HepG2 (cell line): ENCODE measurements around the gene UTRN. TPM values are rescaled to one million over a fixed set of nuclear protein-coding genes. Genes with fewer than 3 reads are reported as not detected.

Experiments used
- ATAC-seq: fragments of 200-7000 bp; cut with Tn5 transposase; 3 replicates; pipeline ENCODE4 v1.9.1; 2020; ENCODE audit warnings: mild to moderate bottlenecking, moderate library complexity
- BruUV-seq: library from RNA; stranded (reverse); fragments of 400-500 nt; replicated peaks from 2 replicates; lab custom pipeline; 2021; lab: Mats Ljungman, UMichigan
- CTCF ChIA-PET: fragments of 300-600 bp; formaldehyde crosslinking; extraction: SDS; loops from one replicate; lab custom pipeline; 2021; ENCODE audit warnings: low total read pairs, inconsistent platforms, low intra/inter-chr PET ratio; lab: Yijun Ruan, JAX
- POLR2A ChIA-PET: fragments of 350-600 bp; sonication (Branson Sonifier 250); formaldehyde crosslinking; loops from one replicate; lab custom pipeline; 2020; ENCODE audit warnings: antibody characterized with exemption, inconsistent platforms; lab: Yijun Ruan, JAX
- DNase-seq: peaks from one replicate; pipeline ENCODE4 v3.0.0-alpha.2; 2015; ENCODE audit warnings: low spot score
- FAIRE-seq: peaks from 3 replicates; lab custom pipeline; 2011; peaks lifted over from hg19 to GRCh38; lab: Jason Lieb, UNC
- H2AFZ ChIP-seq: one replicate; pipeline ENCODE4 v1.6.1; 2011; ENCODE audit warnings: low read length, inconsistent platforms
- H3K27ac ChIP-seq: fragments of 300-600 bp; 3 replicates; pipeline ENCODE4 v1.8.0; 2011; ENCODE audit warnings: mixed run types, mild to moderate bottlenecking, mixed read lengths, low read length, inconsistent platforms; ENCODE audit not compliant: insufficient read depth; ENCODE audit errors: extremely low read length
- H3K27me3 ChIP-seq, 2 experiments: fragments of 200-600 bp in 1 of 2; 2 replicates in 1 of 2; 3 replicates in 1 of 2; pipeline versions ENCODE4 v1.6.0 to v1.8.0; 2011; ENCODE audit warnings: low read length in 2 of 2, mild to moderate bottlenecking in 2 of 2, moderate library complexity in 2 of 2, inconsistent platforms in 1 of 2; ENCODE audit not compliant: insufficient read depth in 2 of 2, control insufficient read depth in 1 of 2
- H3K36me3 ChIP-seq, 2 experiments: fragments of 200-600 bp in 1 of 2; replicated peaks in 1 of 2; 2 replicates in 1 of 2; 3 replicates in 1 of 2; pipeline versions ENCODE4 v1.5.1 to v1.8.0; 2011; ENCODE audit warnings: low read length in 2 of 2, inconsistent platforms in 1 of 2; ENCODE audit not compliant: insufficient read depth in 2 of 2, control insufficient read depth in 1 of 2
- H3K4me1 ChIP-seq: 2 replicates; pipeline ENCODE4 v1.5.1; 2012; ENCODE audit warnings: low read length, inconsistent platforms; ENCODE audit not compliant: insufficient read depth
- H3K4me2 ChIP-seq: 2 replicates; pipeline ENCODE4 v1.6.0; 2011; ENCODE audit warnings: low read depth, low read length, inconsistent platforms
- H3K4me3 ChIP-seq, 3 experiments: fragments of 200-600 bp in 1 of 3; sonication (generic), shearing (Covaris generic) in 1 of 3; replicated peaks in 1 of 3; 2 replicates each; pipeline ENCODE4 v1.5.1; 2011 to 2016; ENCODE audit warnings: low read length in 3 of 3, inconsistent platforms in 2 of 3, low read depth in 2 of 3, mild to moderate bottlenecking in 2 of 3, control low read depth in 1 of 3, mixed read lengths in 1 of 3; ENCODE audit not compliant: insufficient read depth in 1 of 3
- H3K79me2 ChIP-seq: one replicate; pipeline ENCODE4 v1.6.1; 2011; ENCODE audit warnings: low read length, inconsistent platforms; ENCODE audit not compliant: insufficient read depth
- H3K9ac ChIP-seq: 2 replicates; pipeline ENCODE4 v1.6.0; 2011; ENCODE audit warnings: mild to moderate bottlenecking, low read depth, low read length, inconsistent platforms; ENCODE audit not compliant: insufficient read depth
- H3K9me3 ChIP-seq: 2 replicates; pipeline ENCODE4 v1.5.1; 2012; ENCODE audit warnings: mild to moderate bottlenecking, low read length
- H4K20me1 ChIP-seq: 2 replicates; pipeline ENCODE4 v1.6.0; 2011; ENCODE audit warnings: inconsistent platforms, mild to moderate bottlenecking, low read length, moderate library complexity; ENCODE audit not compliant: insufficient read depth
- HMG20A ChIP-seq: IDR thresholded peaks from 2 replicates; pipeline ENCODE4 v1.6.1; 2016; ENCODE audit warnings: borderline replicate concordance
- MIER3 ChIP-seq: IDR thresholded peaks from 2 replicates; pipeline ENCODE4 v1.6.1; 2016; ENCODE audit warnings: missing compliant biosample characterization, borderline replicate concordance
- NCOA5 ChIP-seq: sonication (generic); formaldehyde crosslinking; IDR thresholded peaks from 2 replicates; pipeline ENCODE4 v1.4.0; 2020; ENCODE audit warnings: missing genetic modification reagents
- PPARG ChIP-seq: conservative IDR thresholded peaks from 2 replicates; pipeline ENCODE4 v1.6.1; 2016; ENCODE audit warnings: missing biosample characterization, missing genetic modification reagents
- PRDM10 ChIP-seq: sonication (generic); formaldehyde crosslinking; IDR thresholded peaks from 2 replicates; pipeline ENCODE4 v1.4.0; 2020; ENCODE audit warnings: low read depth, missing genetic modification reagents
- TCF7L2 ChIP-seq: IDR thresholded peaks from 2 replicates; pipeline ENCODE4 v1.6.1; 2011; ENCODE audit warnings: mild to moderate bottlenecking, low read depth, low read length, moderate library complexity
- TEAD3 ChIP-seq: optimal IDR thresholded peaks from 2 replicates; pipeline ENCODE3; 2016; ENCODE audit warnings: borderline replicate concordance
- ZBTB21 ChIP-seq: sonication (generic); formaldehyde crosslinking; IDR thresholded peaks from 2 replicates; pipeline ENCODE4 v1.4.0; 2020; ENCODE audit warnings: missing genetic modification reagents
- ZEB1 ChIP-seq: IDR thresholded peaks from 2 replicates; pipeline ENCODE4 v1.6.1; 2012; ENCODE audit warnings: mild to moderate bottlenecking, low read depth, inconsistent platforms; ENCODE audit not compliant: insufficient replicate concordance
- ZFP41 ChIP-seq: sonication (generic); formaldehyde crosslinking; IDR thresholded peaks from 2 replicates; pipeline ENCODE4 v1.4.0; 2020; ENCODE audit warnings: mild to moderate bottlenecking, missing genetic modification reagents, borderline replicate concordance
- ZNF24 ChIP-seq: fragments of 450-650 bp; IDR thresholded peaks from 2 replicates; pipeline ENCODE4 v1.6.1; 2017; ENCODE audit warnings: antibody characterized with exemption, mild to moderate bottlenecking
- ZNF253 ChIP-seq: sonication (generic); formaldehyde crosslinking; IDR thresholded peaks from 2 replicates; pipeline ENCODE4 v1.8.0; 2022; ENCODE audit warnings: mild to moderate bottlenecking, missing genetic modification reagents, borderline replicate concordance
- ZNF296 ChIP-seq: sonication (generic); formaldehyde crosslinking; conservative IDR thresholded peaks from 2 replicates; pipeline ENCODE4 v1.5.0; 2020; ENCODE audit warnings: mild to moderate bottlenecking, missing genetic modification reagents
- ZNF740 ChIP-seq: sonication (generic); formaldehyde crosslinking; IDR thresholded peaks from 2 replicates; pipeline ENCODE4 v1.4.0; 2020; ENCODE audit warnings: missing genetic modification reagents
- WGBS: methylation state at CpG from one replicate; pipeline ENCODE4 v1.1.6; 2017; ENCODE audit warnings: low lambda C conversion rate; 5-methylcytosine and 5-hydroxymethylcytosine counted together
- in situ Hi-C: cut with HindIII; loops from 2 replicates; pipeline ENCODE4 v1.10.0; 2017; ENCODE audit warnings: low pct_unique_long_range_greater_than_20kb; ENCODE audit not compliant: extremely low pct_ligation_motif_present
- intact Hi-C: fragments of 100-400 bp; cut with micrococcal nuclease; formaldehyde crosslinking; loops from one replicate; pipeline ENCODE4 v1.10.0; 2022; ENCODE audit not compliant: unreplicated experiment
- polyA plus RNA-seq, 8 experiments: library from polyadenylated mRNA; depleted of rRNA in 3 of 8; stranded (reverse) in 7 of 8; unstranded in 1 of 8; fragments of >200 nt; fragmentation: Illumina TruSeq in 4 of 8; extraction: Trizol in 4 of 8; gene quantifications; 2 replicates each; pipeline versions ENCODE4 v1.2.1 to v1.2.3, GENCODE V29; 2011 to 2016; ENCODE audit warnings: low read depth in 4 of 8, missing spikeins in 1 of 8, mixed read lengths in 1 of 8; ENCODE audit not compliant: insufficient read depth in 1 of 8
- total RNA-seq, 5 experiments: library from RNA; depleted of rRNA; stranded (reverse); fragments of >200 nt; fragmentation: Illumina TruSeq; extraction: Trizol; gene quantifications; 2 replicates each; pipeline ENCODE4 v1.2.3, GENCODE V29; 2016; ENCODE audit warnings: low read depth in 1 of 5
- TF ChIP-seq, protein P1 (sequence below): sonication (generic); formaldehyde crosslinking; IDR thresholded peaks from 2 replicates; pipeline ENCODE4 v1.8.0; 2022; ENCODE audit warnings: low read depth, missing genetic modification reagents
- TF ChIP-seq, protein P2 (sequence below): IDR thresholded peaks from 2 replicates; pipeline ENCODE4 v1.6.1; 2016; ENCODE audit warnings: low read depth, borderline replicate concordance

Gene UTRN
- total and polyA plus RNA-seq, 2 of the 13 experiments (the other 11 are each of a cell fraction or from before 2014, with no cell fraction given): 102 to 116 TPM

DNA sequence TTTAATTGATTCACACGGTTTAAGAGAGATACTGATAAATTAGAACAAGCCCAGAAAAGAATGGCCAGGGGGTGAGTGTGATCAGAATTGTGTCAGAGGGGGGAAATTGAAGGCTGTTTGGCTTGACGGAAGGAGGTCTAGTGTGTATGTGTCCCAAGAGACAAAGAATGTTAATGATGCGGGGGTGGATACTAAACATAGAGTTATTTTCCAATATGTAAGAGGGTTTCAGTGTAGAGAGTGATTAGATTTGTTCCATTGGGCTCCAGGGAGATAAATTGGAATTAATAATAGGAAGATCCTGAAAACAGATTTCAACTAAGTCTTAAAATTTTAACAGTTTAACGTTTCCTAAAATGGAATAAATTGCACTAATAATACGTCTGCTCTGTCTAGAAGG, 38.1 kb upstream of the UTRN start:
- no peaks in the 10 kb centered on the region for H3K4me1 ChIP-seq
- H3K79me2 ChIP-seq: no peaks in the 10 kb centered on the region
- ChIA-PET POLR2A (no interaction called here), CTCF (no interaction called here)
- in situ Hi-C loops: no loop called here
- FAIRE-seq (no peak), DNase-seq (no peak), ATAC-seq (no peak)
- intact Hi-C loops: no loop called here
- 46% methylated on average over 5 of the region's 5 CpGs for WGBS
- peaks cover 20% of the 10 kb centered on the region for H3K9me3 ChIP-seq
- H3K27ac ChIP-seq: no peak overlapping the region
- no peak overlapping the region for H2AFZ ChIP-seq
- no peak for TF ChIP-seq ZNF296 (CRISPR knock-in tag)
- TF ChIP-seq, protein P1, sequence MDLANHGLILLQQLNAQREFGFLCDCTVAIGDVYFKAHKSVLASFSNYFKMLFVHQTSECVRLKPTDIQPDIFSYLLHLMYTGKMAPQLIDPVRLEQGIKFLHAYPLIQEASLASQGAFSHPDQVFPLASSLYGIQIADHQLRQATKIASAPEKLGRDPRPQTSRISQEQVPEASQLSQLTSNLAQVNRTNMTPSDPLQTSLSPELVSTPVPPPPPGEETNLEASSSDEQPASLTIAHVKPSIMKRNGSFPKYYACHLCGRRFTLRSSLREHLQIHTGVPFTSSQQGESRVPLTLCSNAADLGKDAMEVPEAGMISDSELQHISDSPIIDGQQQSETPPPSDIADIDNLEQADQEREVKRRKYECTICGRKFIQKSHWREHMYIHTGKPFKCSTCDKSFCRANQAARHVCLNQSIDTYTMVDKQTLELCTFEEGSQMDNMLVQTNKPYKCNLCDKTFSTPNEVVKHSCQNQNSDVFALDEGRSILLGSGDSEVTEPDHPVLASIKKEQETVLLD (CRISPR knock-in tag): no peak
- no peak for TF ChIP-seq MIER3 (CRISPR knock-in tag)
- TF ChIP-seq PRDM10: no peak
- no peak for TF ChIP-seq ZBTB21 (CRISPR knock-in tag)
- no peak for TF ChIP-seq TEAD3
- TF ChIP-seq ZFP41 (CRISPR knock-in tag): no peak
- TF ChIP-seq ZNF253: no peak
- TF ChIP-seq PPARG (CRISPR knock-in tag): no peak
- TF ChIP-seq TCF7L2: no peak
- no peak for TF ChIP-seq ZEB1
- no peak for TF ChIP-seq HMG20A (CRISPR knock-in tag)
- TF ChIP-seq, protein P2, sequence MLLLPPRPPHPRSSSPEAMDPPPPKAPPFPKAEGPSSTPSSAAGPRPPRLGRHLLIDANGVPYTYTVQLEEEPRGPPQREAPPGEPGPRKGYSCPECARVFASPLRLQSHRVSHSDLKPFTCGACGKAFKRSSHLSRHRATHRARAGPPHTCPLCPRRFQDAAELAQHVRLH: no peak
- TF ChIP-seq ZNF24: no peak
- no peak for TF ChIP-seq ZNF740 (CRISPR knock-in tag)
- TF ChIP-seq NCOA5 (CRISPR knock-in tag): no peak
- BruUV-seq: no TSS peak
- peaks cover 0 to 20% of the 10 kb centered on the region in 2 experiments; a peak in 2 of 5 replicates for H3K27me3 ChIP-seq
- H4K20me1 ChIP-seq: no peaks in the 10 kb centered on the region
- H3K4me2 ChIP-seq: no peak overlapping the region
- no peak overlapping the region for H3K4me3 ChIP-seq
- H3K36me3 ChIP-seq: no peaks in the 10 kb centered on the region
- H3K9ac ChIP-seq: no peak overlapping the region
